WTC11 (cell line): ENCODE results near the gene FOXN3. TPM values are rescaled to one million over a fixed set of nuclear protein-coding genes. Genes with fewer than 3 reads are reported as not detected.
A peak's percentile ranks its signal among the peaks of the same experiment; 100 is the strongest.

Experiments used
- ATAC-seq: fragments of 200-7000 bp; cut with Tn5 transposase; 2 replicates; pipeline ENCODE4 v1.10.0; 2021; ENCODE audit warnings: mild to moderate bottlenecking, moderate library complexity
- CTCF ChIA-PET: fragments of 300-600 bp; sonication (Branson Sonifier 250); formaldehyde crosslinking; loops from one replicate; lab custom pipeline; 2021; ENCODE audit warnings: antibody characterized with exemption; lab: Charles Lee
- POLR2A ChIA-PET: fragments of 350-600 bp; sonication (Branson Sonifier 250); formaldehyde crosslinking; loops from one replicate; lab custom pipeline; 2021; ENCODE audit warnings: antibody characterized with exemption; lab: Charles Lee
- DNase-seq: peaks from one replicate; pipeline ENCODE4 v3.0.0; 2021; ENCODE audit warnings: low spot score
- H3K27ac Mint-ChIP-seq: 2 replicates; pipeline ENCODE4 v1.8.0; 2021; ENCODE audit warnings: mixed read lengths
- H3K27me3 Mint-ChIP-seq: 2 replicates; pipeline ENCODE4 v1.8.0; 2021; ENCODE audit warnings: low read depth, mild to moderate bottlenecking, moderate library complexity, mixed read lengths
- H3K36me3 Mint-ChIP-seq: 2 replicates; pipeline ENCODE4 v1.8.0; 2021; ENCODE audit warnings: mixed read lengths
- H3K4me1 Mint-ChIP-seq: 2 replicates; pipeline ENCODE4 v1.8.0; 2022; ENCODE audit warnings: mixed read lengths
- H3K4me3 Mint-ChIP-seq: 2 replicates; pipeline ENCODE4 v1.8.0; 2021; ENCODE audit warnings: mild to moderate bottlenecking, moderate library complexity, mixed read lengths
- H3K9me3 Mint-ChIP-seq: 2 replicates; pipeline ENCODE4 v1.8.0; 2021; ENCODE audit warnings: mixed read lengths
- FOXJ3 ChIP-seq: sonication (generic); formaldehyde crosslinking; IDR thresholded peaks from 2 replicates; pipeline ENCODE4 v1.9.0; 2021; ENCODE audit warnings: missing genetic modification reagents, mild to moderate bottlenecking, borderline replicate concordance
- FOXP1 ChIP-seq: sonication (generic); formaldehyde crosslinking; IDR thresholded peaks from 2 replicates; pipeline ENCODE4 v1.8.0; 2022; ENCODE audit warnings: missing genetic modification reagents, mild to moderate bottlenecking, moderate library complexity, borderline replicate concordance
- IRF2 ChIP-seq: sonication (generic); formaldehyde crosslinking; IDR thresholded peaks from 2 replicates; pipeline ENCODE4 v1.8.0; 2022; ENCODE audit warnings: low read depth, missing genetic modification reagents, borderline replicate concordance
- JUN ChIP-seq: sonication (generic); formaldehyde crosslinking; IDR thresholded peaks from 2 replicates; pipeline ENCODE4 v1.8.0; 2023; ENCODE audit warnings: mild to moderate bottlenecking, missing genetic modification reagents
- NFATC4 ChIP-seq: fragments of 250-450 bp; sonication (Bioruptor Pico); IDR thresholded peaks from 2 replicates; pipeline ENCODE4 v1.9.0; 2021; ENCODE audit warnings: mild to moderate bottlenecking
- NR1H2 ChIP-seq: sonication (generic); formaldehyde crosslinking; IDR thresholded peaks from 2 replicates; pipeline ENCODE4 v1.9.0; 2021; ENCODE audit warnings: mild to moderate bottlenecking, moderate library complexity, missing genetic modification reagents
- NR2C2 ChIP-seq: sonication (generic); formaldehyde crosslinking; IDR thresholded peaks from 2 replicates; pipeline ENCODE4 v1.8.0; 2022; ENCODE audit warnings: mild to moderate bottlenecking, missing genetic modification reagents
- NR3C1 ChIP-seq: sonication (generic); formaldehyde crosslinking; conservative IDR thresholded peaks from 2 replicates; pipeline ENCODE4 v1.8.1; 2023; ENCODE audit warnings: low read depth, mild to moderate bottlenecking, missing genetic modification reagents
- PRRX2 ChIP-seq: fragments of 250-450 bp; sonication (Bioruptor Pico); IDR thresholded peaks from 2 replicates; pipeline ENCODE4 v1.8.0; 2021; ENCODE audit warnings: mild to moderate bottlenecking
- RORB ChIP-seq: fragments of 250-450 bp; sonication (Bioruptor Pico); IDR thresholded peaks from 2 replicates; pipeline ENCODE4 v1.9.0; 2021; ENCODE audit warnings: mild to moderate bottlenecking
- TCF7 ChIP-seq: sonication (generic); formaldehyde crosslinking; IDR thresholded peaks from 2 replicates; pipeline ENCODE4 v1.8.0; 2022; ENCODE audit warnings: mild to moderate bottlenecking, low read depth, missing genetic modification reagents, moderate library complexity
- TEAD4 ChIP-seq: sonication (generic); formaldehyde crosslinking; IDR thresholded peaks from 2 replicates; pipeline ENCODE4 v1.8.0; 2022; ENCODE audit warnings: mild to moderate bottlenecking, missing genetic modification reagents
- ZNF138 ChIP-seq: sonication (generic); formaldehyde crosslinking; conservative IDR thresholded peaks from 2 replicates; pipeline ENCODE4 v1.8.1; 2022; ENCODE audit warnings: mild to moderate bottlenecking, moderate library complexity, missing genetic modification reagents
- ZNF219 ChIP-seq: sonication (generic); formaldehyde crosslinking; IDR thresholded peaks from 2 replicates; pipeline ENCODE4 v1.8.0; 2023; ENCODE audit warnings: missing genetic modification reagents, mild to moderate bottlenecking, borderline replicate concordance
- ZNF416 ChIP-seq: fragments of 250-450 bp; sonication (Bioruptor Pico); IDR thresholded peaks from 2 replicates; pipeline ENCODE4 v1.9.0; 2021; ENCODE audit warnings: mild to moderate bottlenecking, inconsistent platforms
- total RNA-seq: library from RNA; stranded (reverse); gene quantifications from 3 replicates; pipeline ENCODE4 v1.2.3, GENCODE V29; 2021
- TF ChIP-seq, protein P1 (sequence below): sonication (generic); formaldehyde crosslinking; conservative IDR thresholded peaks from 2 replicates; pipeline ENCODE4 v1.8.1; 2023; ENCODE audit warnings: mild to moderate bottlenecking, low read depth, missing genetic modification reagents, moderate library complexity
- TF ChIP-seq, protein P2 (sequence below): fragments of 250-450 bp; sonication (Bioruptor Pico); IDR thresholded peaks from 2 replicates; pipeline ENCODE4 v1.9.0; 2021; ENCODE audit warnings: mild to moderate bottlenecking
- TF ChIP-seq, protein P3 (sequence below): sonication (generic); formaldehyde crosslinking; IDR thresholded peaks from 2 replicates; pipeline ENCODE4 v1.8.1; 2022; ENCODE audit warnings: low read depth, missing genetic modification reagents, borderline replicate concordance
- TF ChIP-seq, protein P4 (sequence below): sonication (generic); formaldehyde crosslinking; IDR thresholded peaks from 2 replicates; pipeline ENCODE4 v1.8.1; 2022; ENCODE audit warnings: mild to moderate bottlenecking, missing genetic modification reagents, moderate library complexity, borderline replicate concordance
- TF ChIP-seq, protein P5 (sequence below): sonication (generic); formaldehyde crosslinking; IDR thresholded peaks from 2 replicates; pipeline ENCODE4 v1.8.0; 2022; ENCODE audit warnings: mild to moderate bottlenecking, missing genetic modification reagents

FOXN3 gene
- total RNA-seq, 1 experiment from 2014 or later = 170 TPM

DNA sequence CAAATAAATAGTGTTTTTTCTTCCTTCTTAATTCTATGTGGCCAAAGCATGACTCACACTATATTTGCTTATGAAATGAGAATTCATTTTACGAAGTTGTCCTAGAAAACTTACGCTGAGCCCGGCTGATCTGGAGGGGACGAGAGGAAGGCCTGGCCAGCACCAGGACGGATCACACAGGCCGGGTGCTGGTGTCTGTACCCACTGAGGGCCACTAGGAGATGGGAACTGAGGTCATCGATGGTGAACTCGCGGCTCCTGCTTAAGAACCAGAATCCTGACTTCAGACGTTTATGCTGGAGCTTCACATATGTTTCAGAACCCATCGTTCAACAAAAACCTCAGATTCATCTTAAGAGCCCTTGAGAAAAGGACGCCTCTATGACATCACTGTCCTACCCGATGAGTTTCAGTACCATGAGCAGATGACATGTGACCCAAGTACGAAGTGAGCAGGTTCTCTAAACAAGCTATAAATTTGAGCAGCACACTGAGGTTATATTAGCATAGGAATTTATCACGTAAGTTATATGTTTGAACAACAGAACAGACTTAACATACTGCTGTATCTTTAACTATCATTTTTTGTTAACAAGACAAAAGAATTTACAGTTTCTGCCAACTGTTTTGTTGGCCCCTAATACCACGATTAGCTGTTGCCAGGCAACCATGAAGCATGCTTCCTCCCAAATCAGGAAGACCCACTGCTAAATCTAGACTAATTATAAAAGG is 111.9 kb downstream of the FOXN3 start (continued):
- TF ChIP-seq, protein P1, sequence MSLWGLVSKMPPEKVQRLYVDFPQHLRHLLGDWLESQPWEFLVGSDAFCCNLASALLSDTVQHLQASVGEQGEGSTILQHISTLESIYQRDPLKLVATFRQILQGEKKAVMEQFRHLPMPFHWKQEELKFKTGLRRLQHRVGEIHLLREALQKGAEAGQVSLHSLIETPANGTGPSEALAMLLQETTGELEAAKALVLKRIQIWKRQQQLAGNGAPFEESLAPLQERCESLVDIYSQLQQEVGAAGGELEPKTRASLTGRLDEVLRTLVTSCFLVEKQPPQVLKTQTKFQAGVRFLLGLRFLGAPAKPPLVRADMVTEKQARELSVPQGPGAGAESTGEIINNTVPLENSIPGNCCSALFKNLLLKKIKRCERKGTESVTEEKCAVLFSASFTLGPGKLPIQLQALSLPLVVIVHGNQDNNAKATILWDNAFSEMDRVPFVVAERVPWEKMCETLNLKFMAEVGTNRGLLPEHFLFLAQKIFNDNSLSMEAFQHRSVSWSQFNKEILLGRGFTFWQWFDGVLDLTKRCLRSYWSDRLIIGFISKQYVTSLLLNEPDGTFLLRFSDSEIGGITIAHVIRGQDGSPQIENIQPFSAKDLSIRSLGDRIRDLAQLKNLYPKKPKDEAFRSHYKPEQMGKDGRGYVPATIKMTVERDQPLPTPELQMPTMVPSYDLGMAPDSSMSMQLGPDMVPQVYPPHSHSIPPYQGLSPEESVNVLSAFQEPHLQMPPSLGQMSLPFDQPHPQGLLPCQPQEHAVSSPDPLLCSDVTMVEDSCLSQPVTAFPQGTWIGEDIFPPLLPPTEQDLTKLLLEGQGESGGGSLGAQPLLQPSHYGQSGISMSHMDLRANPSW (CRISPR knock-in tag) = no peak
- TF ChIP-seq, all 79 proteins: peak for 0

DNA sequence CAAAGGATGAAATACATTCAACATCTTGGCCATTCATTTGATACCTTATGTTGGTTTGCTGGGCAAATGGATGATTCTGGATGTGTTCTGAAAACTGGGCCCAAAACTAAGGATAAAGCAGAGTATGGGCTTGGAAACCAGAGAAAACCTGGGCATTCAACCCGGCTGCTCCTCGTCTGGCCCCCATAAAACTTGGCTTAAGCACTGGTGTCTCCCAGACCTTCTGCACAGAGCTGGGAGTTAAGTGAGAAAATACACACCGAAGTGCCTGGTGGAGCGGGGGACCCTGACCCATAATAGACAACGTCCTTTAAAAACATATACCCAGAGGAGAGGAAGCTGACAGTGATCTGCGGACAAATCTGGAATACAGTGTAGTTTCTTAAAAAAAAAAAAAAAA is 112.5 kb downstream of the FOXN3 start:
- ATAC-seq = no peak
- Mint-ChIP-seq H3K9me3 (no peaks in the 10 kb centered on the region), H3K4me3 (no peak overlapping the region), H3K4me1 (peaks cover 83% of the 10 kb centered on the region), H3K27ac (peak overlapping the region; percentile 93), H3K27me3 (no peaks in the 10 kb centered on the region), H3K36me3 (peaks cover 22% of the 10 kb centered on the region)
- TF ChIP-seq, protein P2, sequence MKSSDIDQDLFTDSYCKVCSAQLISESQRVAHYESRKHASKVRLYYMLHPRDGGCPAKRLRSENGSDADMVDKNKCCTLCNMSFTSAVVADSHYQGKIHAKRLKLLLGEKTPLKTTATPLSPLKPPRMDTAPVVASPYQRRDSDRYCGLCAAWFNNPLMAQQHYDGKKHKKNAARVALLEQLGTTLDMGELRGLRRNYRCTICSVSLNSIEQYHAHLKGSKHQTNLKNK = no peak
- TF ChIP-seq ZNF138 (CRISPR knock-in tag) = no peak
- TF ChIP-seq TCF7 (CRISPR knock-in tag) = no peak
- no peak for TF ChIP-seq PRRX2 (CRISPR knock-in tag)
- no peak for TF ChIP-seq FOXP1
- no peak for TF ChIP-seq ZNF219
- no peak for TF ChIP-seq NR2C2 (CRISPR knock-in tag)
- no peak for TF ChIP-seq NR3C1 (CRISPR knock-in tag)
- no peak for TF ChIP-seq NFATC4 (CRISPR knock-in tag)
- TF ChIP-seq NR1H2 (CRISPR knock-in tag) = no peak
- TF ChIP-seq, protein P3, sequence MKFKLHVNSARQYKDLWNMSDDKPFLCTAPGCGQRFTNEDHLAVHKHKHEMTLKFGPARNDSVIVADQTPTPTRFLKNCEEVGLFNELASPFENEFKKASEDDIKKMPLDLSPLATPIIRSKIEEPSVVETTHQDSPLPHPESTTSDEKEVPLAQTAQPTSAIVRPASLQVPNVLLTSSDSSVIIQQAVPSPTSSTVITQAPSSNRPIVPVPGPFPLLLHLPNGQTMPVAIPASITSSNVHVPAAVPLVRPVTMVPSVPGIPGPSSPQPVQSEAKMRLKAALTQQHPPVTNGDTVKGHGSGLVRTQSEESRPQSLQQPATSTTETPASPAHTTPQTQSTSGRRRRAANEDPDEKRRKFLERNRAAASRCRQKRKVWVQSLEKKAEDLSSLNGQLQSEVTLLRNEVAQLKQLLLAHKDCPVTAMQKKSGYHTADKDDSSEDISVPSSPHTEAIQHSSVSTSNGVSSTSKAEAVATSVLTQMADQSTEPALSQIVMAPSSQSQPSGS (CRISPR knock-in tag) = no peak
- TF ChIP-seq JUN (CRISPR knock-in tag) = no peak
- TF ChIP-seq TEAD4 (CRISPR knock-in tag) = no peak
- TF ChIP-seq ZNF416 = no peak
- no peak for TF ChIP-seq FOXJ3 (CRISPR knock-in tag)
- no peak for TF ChIP-seq IRF2 (CRISPR knock-in tag)
- TF ChIP-seq, protein P4, sequence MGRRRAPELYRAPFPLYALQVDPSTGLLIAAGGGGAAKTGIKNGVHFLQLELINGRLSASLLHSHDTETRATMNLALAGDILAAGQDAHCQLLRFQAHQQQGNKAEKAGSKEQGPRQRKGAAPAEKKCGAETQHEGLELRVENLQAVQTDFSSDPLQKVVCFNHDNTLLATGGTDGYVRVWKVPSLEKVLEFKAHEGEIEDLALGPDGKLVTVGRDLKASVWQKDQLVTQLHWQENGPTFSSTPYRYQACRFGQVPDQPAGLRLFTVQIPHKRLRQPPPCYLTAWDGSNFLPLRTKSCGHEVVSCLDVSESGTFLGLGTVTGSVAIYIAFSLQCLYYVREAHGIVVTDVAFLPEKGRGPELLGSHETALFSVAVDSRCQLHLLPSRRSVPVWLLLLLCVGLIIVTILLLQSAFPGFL (CRISPR knock-in tag) = no peak
- TF ChIP-seq, protein P5, sequence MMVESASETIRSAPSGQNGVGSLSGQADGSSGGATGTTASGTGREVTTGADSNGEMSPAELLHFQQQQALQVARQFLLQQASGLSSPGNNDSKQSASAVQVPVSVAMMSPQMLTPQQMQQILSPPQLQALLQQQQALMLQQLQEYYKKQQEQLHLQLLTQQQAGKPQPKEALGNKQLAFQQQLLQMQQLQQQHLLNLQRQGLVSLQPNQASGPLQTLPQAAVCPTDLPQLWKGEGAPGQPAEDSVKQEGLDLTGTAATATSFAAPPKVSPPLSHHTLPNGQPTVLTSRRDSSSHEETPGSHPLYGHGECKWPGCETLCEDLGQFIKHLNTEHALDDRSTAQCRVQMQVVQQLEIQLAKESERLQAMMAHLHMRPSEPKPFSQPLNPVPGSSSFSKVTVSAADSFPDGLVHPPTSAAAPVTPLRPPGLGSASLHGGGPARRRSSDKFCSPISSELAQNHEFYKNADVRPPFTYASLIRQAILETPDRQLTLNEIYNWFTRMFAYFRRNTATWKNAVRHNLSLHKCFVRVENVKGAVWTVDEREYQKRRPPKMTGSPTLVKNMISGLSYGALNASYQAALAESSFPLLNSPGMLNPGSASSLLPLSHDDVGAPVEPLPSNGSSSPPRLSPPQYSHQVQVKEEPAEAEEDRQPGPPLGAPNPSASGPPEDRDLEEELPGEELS (CRISPR knock-in tag) = no peak
- TF ChIP-seq RORB (CRISPR knock-in tag) = no peak
- POLR2A ChIA-PET = no interaction called here
- DNase-seq = no peak
- CTCF ChIA-PET = interaction anchor here (0.9 to 1.3 kb wide), 2 partner anchors 25 to 52 kb away, joined by 3 to 4 read pairs; no protein-coding TSS in a partner anchor
